SK-N-SH (cell line): ENCODE measurements around the gene PRKG1. TPM values are rescaled to one million over a fixed set of nuclear protein-coding genes. Genes with fewer than 3 reads are reported as not detected.

Experiments used
- CTCF ChIA-PET: fragments of 300-600, 350-600 bp; formaldehyde crosslinking; extraction: SDS; loops from one replicate; lab custom pipeline; 2021; lab: Yijun Ruan, JAX
- POLR2A ChIA-PET: fragments of 350-600 bp; sonication (Branson Sonifier 250); formaldehyde crosslinking; extraction: SDS; loops from one replicate; lab custom pipeline; 2020; ENCODE audit warnings: antibody characterized with exemption, inconsistent platforms; lab: Yijun Ruan, JAX
- DNase-seq: peaks from one replicate; pipeline ENCODE4 v3.0.0; 2012
- H2AFZ ChIP-seq: fragments of 200-600 bp; sonication (generic); 2 replicates; pipeline ENCODE4 v1.8.1; 2016; ENCODE audit warnings: antibody characterized with exemption, mild to moderate bottlenecking, low read depth
- H3F3A ChIP-seq: fragments of 200-600 bp; sonication (generic); replicated peaks from 2 replicates; pipeline ENCODE3; 2016; ENCODE audit warnings: antibody characterized with exemption, mild to moderate bottlenecking; ENCODE audit not compliant: insufficient read depth
- H3K27ac ChIP-seq, 2 experiments: fragments of 200-500 bp in 1 of 2; fragments of 200-600 bp in 1 of 2; sonication (Bioruptor generic) in 1 of 2; sonication (generic), shearing (Covaris generic) in 1 of 2; 2 replicates each; pipeline versions ENCODE4 v1.5.1 to v1.6.1; 2014 to 2016; ENCODE audit warnings: low read depth in 2 of 2, inconsistent platforms in 1 of 2, low read length in 1 of 2, mild to moderate bottlenecking in 1 of 2, mixed read lengths in 1 of 2
- H3K27me3 ChIP-seq: fragments of 200-600 bp; sonication (generic), shearing (Covaris generic); 2 replicates; pipeline ENCODE4 v1.6.1; 2016; ENCODE audit warnings: mixed run types; ENCODE audit not compliant: insufficient read depth
- H3K36me3 ChIP-seq, 2 experiments: fragments of 200-500 bp in 1 of 2; fragments of 200-600 bp in 1 of 2; sonication (Bioruptor generic) in 1 of 2; sonication (generic) in 1 of 2; replicated peaks in 1 of 2; 2 replicates each; pipeline versions ENCODE3 to v1.5.1; 2014 to 2016; ENCODE audit warnings: low read length in 1 of 2, mild to moderate bottlenecking in 1 of 2; ENCODE audit not compliant: insufficient read depth in 2 of 2, control insufficient read depth in 1 of 2
- H3K4me1 ChIP-seq, 2 experiments: fragments of 200-500 bp in 1 of 2; fragments of 200-600 bp in 1 of 2; sonication (Bioruptor generic) in 1 of 2; sonication (generic), shearing (Covaris generic) in 1 of 2; 2 replicates each; pipeline versions ENCODE4 v1.5.1 to v1.6.1; 2014 to 2016; ENCODE audit warnings: low read depth in 1 of 2, low read length in 1 of 2, mixed run types in 1 of 2; ENCODE audit not compliant: insufficient read depth in 2 of 2, control insufficient read depth in 1 of 2
- H3K4me2 ChIP-seq: fragments of 200-600 bp; sonication (generic), shearing (Covaris generic); 2 replicates; pipeline ENCODE4 v1.6.1; 2017; ENCODE audit warnings: mixed run types
- H3K4me3 ChIP-seq, 2 experiments: fragments of 200-500 bp in 1 of 2; fragments of 200-600 bp in 1 of 2; sonication (Bioruptor generic) in 1 of 2; sonication (generic), shearing (Covaris generic) in 1 of 2; 2 replicates each; pipeline versions ENCODE4 v1.5.1 to v1.8.1; 2014 to 2016; ENCODE audit warnings: low read depth in 2 of 2, inconsistent platforms in 1 of 2, low read length in 1 of 2, mild to moderate bottlenecking in 1 of 2, mixed read lengths in 1 of 2, moderate library complexity in 1 of 2
- H3K79me2 ChIP-seq: fragments of 200-600 bp; sonication (generic); 2 replicates; pipeline ENCODE4 v1.8.1; 2017; ENCODE audit warnings: mild to moderate bottlenecking; ENCODE audit not compliant: insufficient read depth
- H3K9ac ChIP-seq: fragments of 200-600 bp; sonication (generic); 2 replicates; pipeline ENCODE4 v1.6.1; 2017; ENCODE audit warnings: mixed run types
- H3K9me2 ChIP-seq: fragments of 200-600 bp; sonication (generic); 2 replicates; pipeline ENCODE4 v1.6.1; 2017; ENCODE audit warnings: mixed run types
- H3K9me3 ChIP-seq: fragments of 200-600 bp; sonication (generic); 2 replicates; pipeline ENCODE4 v1.6.1; 2017; ENCODE audit warnings: mixed run types, mild to moderate bottlenecking, moderate library complexity
- H4K20me1 ChIP-seq: fragments of 200-600 bp; sonication (generic); 2 replicates; pipeline ENCODE4 v1.6.1; 2017; ENCODE audit warnings: mild to moderate bottlenecking, mixed run types; ENCODE audit not compliant: insufficient read depth
- MXI1 ChIP-seq: IDR thresholded peaks from 2 replicates; pipeline ENCODE4 v1.6.1; 2012; ENCODE audit warnings: mild to moderate bottlenecking, low read depth, low read length, improper control_type of control experiment
- NRF1 ChIP-seq: IDR thresholded peaks from 2 replicates; pipeline ENCODE4 v1.6.1; 2012; ENCODE audit warnings: low read depth, mild to moderate bottlenecking, low read length
- POLR2AphosphoS5 ChIP-seq: IDR thresholded peaks from 2 replicates; pipeline ENCODE4 v1.6.1; 2012; ENCODE audit warnings: low read depth, low read length
- RCOR1 ChIP-seq: fragments of 150-350 bp; IDR thresholded peaks from 2 replicates; pipeline ENCODE4 v1.6.1; 2017; ENCODE audit warnings: antibody characterized with exemption, low read length
- TEAD4 ChIP-seq: IDR thresholded peaks from 2 replicates; pipeline ENCODE4 v1.4.0; 2012; ENCODE audit warnings: mild to moderate bottlenecking, borderline replicate concordance; ENCODE audit not compliant: insufficient read depth
- WGBS: methylation state at CpG from one replicate; pipeline ENCODE4 v1.1.6; 2017; ENCODE audit warnings: low lambda C conversion rate; 5-methylcytosine and 5-hydroxymethylcytosine counted together
- polyA plus RNA-seq, 3 experiments: library from polyadenylated mRNA; depleted of rRNA; stranded (reverse); fragments of >200 nt; gene quantifications; 2 replicates each; pipeline ENCODE4 v1.2.3, GENCODE V29; 2012
- TF ChIP-seq, protein P1 (sequence below): IDR thresholded peaks from 2 replicates; pipeline ENCODE4; 2012
- TF ChIP-seq, protein P2 (sequence below): IDR thresholded peaks from 2 replicates; pipeline ENCODE4 v1.6.1; 2012; ENCODE audit warnings: mild to moderate bottlenecking, low read depth, low read length, moderate library complexity
- TF ChIP-seq, protein P3 (sequence below): fragments of 150-350 bp; IDR thresholded peaks from 2 replicates; pipeline ENCODE4 v1.6.1; 2016; ENCODE audit warnings: mild to moderate bottlenecking, low read depth, low read length
- TF ChIP-seq, protein P4 (sequence below): fragments of 200-600 bp; sonication (generic); IDR thresholded peaks from 2 replicates; pipeline ENCODE4 v1.6.1; 2017; ENCODE audit warnings: antibody characterized with exemption, mild to moderate bottlenecking, moderate library complexity

The PRKG1 gene
- polyA plus RNA-seq, 1 of the 3 experiments (the other 2 are of a cell fraction): 4.1 TPM

DNA sequence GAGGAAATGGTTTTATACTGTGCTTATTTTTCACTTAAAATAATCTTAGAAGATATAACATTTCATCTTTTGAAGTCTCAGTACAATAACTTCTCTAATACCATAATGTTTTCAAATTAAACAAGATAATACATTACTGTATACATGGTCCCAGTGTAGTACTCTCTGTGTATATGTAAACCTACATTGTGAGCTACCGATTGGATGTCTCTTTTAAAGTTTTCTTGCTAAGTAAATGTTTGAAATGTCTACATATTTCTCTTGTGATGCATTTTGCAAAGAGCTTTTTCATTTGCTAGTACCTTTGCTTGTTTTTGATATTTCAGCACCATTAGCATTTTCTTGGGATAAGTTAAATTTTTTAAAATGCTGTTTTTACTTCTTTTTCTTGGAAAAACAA, 94.8 kb downstream of the PRKG1 start:
- H3K36me3 ChIP-seq: no peaks in the 10 kb centered on the region
- no peaks in the 10 kb centered on the region for H3K9me3 ChIP-seq
- H3K4me1 ChIP-seq: peaks cover 0 to 10% of the 10 kb centered on the region in 2 experiments; a peak in 1 of 4 replicates
- ChIA-PET POLR2A (no interaction called here), CTCF (no interaction called here)
- 80% methylated on average over 1 of the region's 1 CpG for WGBS
- DNase-seq: no peak
- H3K9me2 ChIP-seq: 0 out of 2 replicates have a peak, but pooled peaks cover 3% of the 10 kb centered on the region
- H3K79me2 ChIP-seq: no peaks in the 10 kb centered on the region
- TF ChIP-seq, protein P1, sequence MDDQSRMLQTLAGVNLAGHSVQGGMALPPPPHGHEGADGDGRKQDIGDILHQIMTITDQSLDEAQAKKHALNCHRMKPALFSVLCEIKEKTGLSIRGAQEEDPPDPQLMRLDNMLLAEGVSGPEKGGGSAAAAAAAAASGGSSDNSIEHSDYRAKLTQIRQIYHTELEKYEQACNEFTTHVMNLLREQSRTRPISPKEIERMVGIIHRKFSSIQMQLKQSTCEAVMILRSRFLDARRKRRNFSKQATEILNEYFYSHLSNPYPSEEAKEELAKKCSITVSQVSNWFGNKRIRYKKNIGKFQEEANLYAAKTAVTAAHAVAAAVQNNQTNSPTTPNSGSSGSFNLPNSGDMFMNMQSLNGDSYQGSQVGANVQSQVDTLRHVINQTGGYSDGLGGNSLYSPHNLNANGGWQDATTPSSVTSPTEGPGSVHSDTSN: no peak
- TF ChIP-seq NRF1 (no peak), RCOR1 (no peak), TEAD4 (no peak), MXI1 (no peak), POLR2AphosphoS5 (no peak)
- TF ChIP-seq, protein P2, sequence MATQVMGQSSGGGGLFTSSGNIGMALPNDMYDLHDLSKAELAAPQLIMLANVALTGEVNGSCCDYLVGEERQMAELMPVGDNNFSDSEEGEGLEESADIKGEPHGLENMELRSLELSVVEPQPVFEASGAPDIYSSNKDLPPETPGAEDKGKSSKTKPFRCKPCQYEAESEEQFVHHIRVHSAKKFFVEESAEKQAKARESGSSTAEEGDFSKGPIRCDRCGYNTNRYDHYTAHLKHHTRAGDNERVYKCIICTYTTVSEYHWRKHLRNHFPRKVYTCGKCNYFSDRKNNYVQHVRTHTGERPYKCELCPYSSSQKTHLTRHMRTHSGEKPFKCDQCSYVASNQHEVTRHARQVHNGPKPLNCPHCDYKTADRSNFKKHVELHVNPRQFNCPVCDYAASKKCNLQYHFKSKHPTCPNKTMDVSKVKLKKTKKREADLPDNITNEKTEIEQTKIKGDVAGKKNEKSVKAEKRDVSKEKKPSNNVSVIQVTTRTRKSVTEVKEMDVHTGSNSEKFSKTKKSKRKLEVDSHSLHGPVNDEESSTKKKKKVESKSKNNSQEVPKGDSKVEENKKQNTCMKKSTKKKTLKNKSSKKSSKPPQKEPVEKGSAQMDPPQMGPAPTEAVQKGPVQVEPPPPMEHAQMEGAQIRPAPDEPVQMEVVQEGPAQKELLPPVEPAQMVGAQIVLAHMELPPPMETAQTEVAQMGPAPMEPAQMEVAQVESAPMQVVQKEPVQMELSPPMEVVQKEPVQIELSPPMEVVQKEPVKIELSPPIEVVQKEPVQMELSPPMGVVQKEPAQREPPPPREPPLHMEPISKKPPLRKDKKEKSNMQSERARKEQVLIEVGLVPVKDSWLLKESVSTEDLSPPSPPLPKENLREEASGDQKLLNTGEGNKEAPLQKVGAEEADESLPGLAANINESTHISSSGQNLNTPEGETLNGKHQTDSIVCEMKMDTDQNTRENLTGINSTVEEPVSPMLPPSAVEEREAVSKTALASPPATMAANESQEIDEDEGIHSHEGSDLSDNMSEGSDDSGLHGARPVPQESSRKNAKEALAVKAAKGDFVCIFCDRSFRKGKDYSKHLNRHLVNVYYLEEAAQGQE: no peak
- TF ChIP-seq, protein P3, sequence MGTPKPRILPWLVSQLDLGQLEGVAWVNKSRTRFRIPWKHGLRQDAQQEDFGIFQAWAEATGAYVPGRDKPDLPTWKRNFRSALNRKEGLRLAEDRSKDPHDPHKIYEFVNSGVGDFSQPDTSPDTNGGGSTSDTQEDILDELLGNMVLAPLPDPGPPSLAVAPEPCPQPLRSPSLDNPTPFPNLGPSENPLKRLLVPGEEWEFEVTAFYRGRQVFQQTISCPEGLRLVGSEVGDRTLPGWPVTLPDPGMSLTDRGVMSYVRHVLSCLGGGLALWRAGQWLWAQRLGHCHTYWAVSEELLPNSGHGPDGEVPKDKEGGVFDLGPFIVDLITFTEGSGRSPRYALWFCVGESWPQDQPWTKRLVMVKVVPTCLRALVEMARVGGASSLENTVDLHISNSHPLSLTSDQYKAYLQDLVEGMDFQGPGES: no peak
- TF ChIP-seq, protein P4, sequence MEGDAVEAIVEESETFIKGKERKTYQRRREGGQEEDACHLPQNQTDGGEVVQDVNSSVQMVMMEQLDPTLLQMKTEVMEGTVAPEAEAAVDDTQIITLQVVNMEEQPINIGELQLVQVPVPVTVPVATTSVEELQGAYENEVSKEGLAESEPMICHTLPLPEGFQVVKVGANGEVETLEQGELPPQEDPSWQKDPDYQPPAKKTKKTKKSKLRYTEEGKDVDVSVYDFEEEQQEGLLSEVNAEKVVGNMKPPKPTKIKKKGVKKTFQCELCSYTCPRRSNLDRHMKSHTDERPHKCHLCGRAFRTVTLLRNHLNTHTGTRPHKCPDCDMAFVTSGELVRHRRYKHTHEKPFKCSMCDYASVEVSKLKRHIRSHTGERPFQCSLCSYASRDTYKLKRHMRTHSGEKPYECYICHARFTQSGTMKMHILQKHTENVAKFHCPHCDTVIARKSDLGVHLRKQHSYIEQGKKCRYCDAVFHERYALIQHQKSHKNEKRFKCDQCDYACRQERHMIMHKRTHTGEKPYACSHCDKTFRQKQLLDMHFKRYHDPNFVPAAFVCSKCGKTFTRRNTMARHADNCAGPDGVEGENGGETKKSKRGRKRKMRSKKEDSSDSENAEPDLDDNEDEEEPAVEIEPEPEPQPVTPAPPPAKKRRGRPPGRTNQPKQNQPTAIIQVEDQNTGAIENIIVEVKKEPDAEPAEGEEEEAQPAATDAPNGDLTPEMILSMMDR: no peak
- TF ChIP-seq, all 33 proteins: peak for 0
- H3K9ac ChIP-seq: no peak overlapping the region
- H4K20me1 ChIP-seq: no peaks in the 10 kb centered on the region
- H3K4me3 ChIP-seq: no peak overlapping the region; a peak in 1 of 4 replicates
- no peak overlapping the region for H2AFZ ChIP-seq
- H3K27ac ChIP-seq: no peak overlapping the region; a peak in 1 of 4 replicates
- no peaks in the 10 kb centered on the region for H3K27me3 ChIP-seq
- H3K4me2 ChIP-seq: no peak overlapping the region
- H3F3A ChIP-seq: peaks cover 20% of the 10 kb centered on the region
